Choroid plexus epithelial cell (primary cell): ENCODE data around the gene MAGEA2.
"Not testable (repeated sequence)": the region's sequence is repeated elsewhere in the genome, so short reads cannot be mapped to it uniquely, and the experiment has no call there.

Experiments used
- DNase-seq: peaks from one replicate; pipeline ENCODE4 v3.0.0-alpha.2; 2010; ENCODE audit warnings: low read depth
- H3K4me3 ChIP-seq: 2 replicates; pipeline ENCODE4 v1.5.1; 2011; ENCODE audit warnings: low read depth, mild to moderate bottlenecking, control low read depth, low read length, moderate library complexity
- CTCF ChIP-seq: conservative IDR thresholded peaks from 2 replicates; pipeline ENCODE4 v1.5.1; 2011; ENCODE audit warnings: low read depth, mild to moderate bottlenecking, control low read depth, inconsistent platforms, low read length, moderate library complexity

MAGEA2 gene

GRCh38 chrX:152735860-152736511 is 17.7 kb downstream of the MAGEA2 start:
- no peak for TF ChIP-seq CTCF
- no peak overlapping the region for H3K4me3 ChIP-seq

GRCh38 chrX:152735101-152735500 is 18.5 kb downstream of the MAGEA2 start:
- no peak overlapping the region for H3K4me3 ChIP-seq
- no peak for TF ChIP-seq CTCF

More at GRCh38 chrX:152735860-152736511, 17.7 kb downstream of the MAGEA2 start:
- DNase-seq, result no peak

GRCh38 chrX:152734143-152734858 is 19.3 kb downstream of the MAGEA2 start:
- DNase-seq, H3K4me3 ChIP-seq: not testable (repeated sequence)

More at GRCh38 chrX:152735101-152735500, 18.5 kb downstream of the MAGEA2 start:
- DNase-seq, result no peak

GRCh38 chrX:152733261-152733975 is 20.2 kb downstream of the MAGEA2 start, which contains the start of the genes CSAG1 and MAGEA12:
TSS of gene CSAG1 (minus strand) at chrX:152733721. CDS start at chrX:152732460, 1,261 bp downstream.
TSS of gene MAGEA12 (plus strand) at chrX:152733757. CDS start at chrX:152736162, 2,405 bp downstream.
- no peak for TF ChIP-seq CTCF
- DNase-seq, result no peak
- H3K4me3 ChIP-seq, result no peak within 1 kb of the TSS

- TF ChIP-seq CTCF, result no peak
- H3K4me3 ChIP-seq, result no peak overlapping the region
- no peak for DNase-seq
These were observed 28.2 kb downstream of the MAGEA2 start for GRCh38 chrX:152725409-152725808.

- not testable (repeated sequence) for DNase-seq, H3K4me3 ChIP-seq
These were observed 39.5 kb downstream of the MAGEA2 start, which contains the start of gene MAGEA2B for GRCh38 chrX:152713815-152714787. TSS of gene MAGEA2B (plus strand) at chrX:152714628. CDS start at chrX:152717107, 2,479 bp downstream.

- not testable (repeated sequence) for H3K4me3 ChIP-seq, DNase-seq
These were observed 40.4 kb downstream of the MAGEA2 start for GRCh38 chrX:152713195-152713594.

- DNase-seq, result not testable (repeated sequence)
These were observed 44.5 kb downstream of the MAGEA2 start, which contains the start of gene CSAG2 for GRCh38 chrX:152709173-152709572. TSS of gene CSAG2 (minus strand) at chrX:152709273. CDS start at chrX:152709112, 161 bp downstream.

GRCh38 chrX:152706500-152706899 is 47.1 kb downstream of the MAGEA2 start:
- not testable (repeated sequence) for DNase-seq, H3K4me3 ChIP-seq

More at GRCh38 chrX:152709173-152709572, 44.5 kb downstream of the MAGEA2 start, which contains the start of gene CSAG2:
- H3K4me3 ChIP-seq, result not testable (repeated sequence)

- DNase-seq, H3K4me3 ChIP-seq: not testable (repeated sequence)
These were observed 53.3 kb downstream of the MAGEA2 start for GRCh38 chrX:152700390-152700789.
